CD8-positive, alpha-beta memory T cell (primary cell): ENCODE data around the gene SLC23A2. TPM values are rescaled to one million over a fixed set of nuclear protein-coding genes. Genes with fewer than 3 reads are reported as not detected.
A peak's percentile ranks its signal among the peaks of the same experiment; 100 is the strongest.

Source experiments
- CTCF ChIA-PET: fragments of 350-600 bp; sonication (Branson Sonifier 250); formaldehyde crosslinking; loops from one replicate; lab custom pipeline; 2021; ENCODE audit warnings: antibody characterized with exemption; lab: Charles Lee
- POLR2A ChIA-PET: fragments of 350-600 bp; sonication (Branson Sonifier 250); formaldehyde crosslinking; loops from one replicate; lab custom pipeline; 2021; ENCODE audit warnings: antibody characterized with exemption; lab: Charles Lee
- DNase-seq, 5 donors: peaks; one replicate each; pipeline versions ENCODE4 v3.0.0 to v3.0.0-alpha.2; 2020 to 2022; ENCODE audit warnings: mixed read lengths in 1 of 5
- H3K27ac ChIP-seq: one replicate; pipeline ENCODE4 v1.7.0; 2013; ENCODE audit warnings: low read depth, mild to moderate bottlenecking, low read length, moderate library complexity
- H3K27me3 ChIP-seq: 2 replicates; pipeline ENCODE4 v1.7.0; 2013; ENCODE audit warnings: low read length, mild to moderate bottlenecking; ENCODE audit not compliant: insufficient read depth, poor library complexity, severe bottlenecking
- H3K36me3 ChIP-seq: 2 replicates; pipeline ENCODE4 v1.7.0; 2013; ENCODE audit warnings: mild to moderate bottlenecking, low read length, moderate library complexity; ENCODE audit not compliant: insufficient read depth
- H3K4me1 ChIP-seq: 2 replicates; pipeline ENCODE4 v1.7.0; 2013; ENCODE audit warnings: mild to moderate bottlenecking, low read length, moderate library complexity; ENCODE audit not compliant: insufficient read depth
- H3K4me3 ChIP-seq: 2 replicates; pipeline ENCODE4 v1.7.0; 2013; ENCODE audit warnings: mild to moderate bottlenecking, low read length
- H3K9me3 ChIP-seq: 2 replicates; pipeline ENCODE4 v1.7.0; 2013; ENCODE audit warnings: mild to moderate bottlenecking, low read length
- H3K27ac Mint-ChIP-seq, 8 donors: one replicate each; pipeline ENCODE4 v1.8.0; 2020 to 2021; ENCODE audit warnings: mixed read lengths in 8 of 8, mild to moderate bottlenecking in 6 of 8, inconsistent platforms in 3 of 8, moderate library complexity in 3 of 8
- H3K27me3 Mint-ChIP-seq, 2 donors: one replicate each; pipeline ENCODE4 v1.8.0; 2020 to 2021; ENCODE audit warnings: mixed read lengths in 2 of 2, mild to moderate bottlenecking in 1 of 2, moderate library complexity in 1 of 2
- H3K36me3 Mint-ChIP-seq, 3 donors: one replicate each; pipeline ENCODE4 v1.8.0; 2020 to 2021; ENCODE audit warnings: mixed read lengths in 3 of 3, inconsistent platforms in 1 of 3, mild to moderate bottlenecking in 1 of 3
- H3K4me1 Mint-ChIP-seq, 3 donors: one replicate each; pipeline ENCODE4 v1.8.0; 2020 to 2021; ENCODE audit warnings: mixed read lengths in 3 of 3, inconsistent platforms in 1 of 3, mild to moderate bottlenecking in 1 of 3
- H3K4me3 Mint-ChIP-seq, 7 donors: one replicate each; pipeline ENCODE4 v1.8.0; 2020 to 2021; ENCODE audit warnings: mixed read lengths in 7 of 7, mild to moderate bottlenecking in 6 of 7, moderate library complexity in 4 of 7, inconsistent platforms in 2 of 7
- H3K9me3 Mint-ChIP-seq, 5 donors: one replicate each; pipeline ENCODE4 v1.8.0; 2020 to 2022; ENCODE audit warnings: mixed read lengths in 5 of 5, mild to moderate bottlenecking in 3 of 5, moderate library complexity in 2 of 5, inconsistent platforms in 1 of 5
- polyA plus RNA-seq: library from polyadenylated mRNA; unstranded; fragments of 300-500 nt; fragmentation: Illumina TruSeq; gene quantifications from one replicate; pipeline ENCODE4 v1.2.3, GENCODE V29; 2021
- total RNA-seq, 2 experiments: library from RNA; stranded (reverse); gene quantifications; one replicate each; pipeline ENCODE4 v1.2.3, GENCODE V29; 2021

The SLC23A2 gene
- total and polyA plus RNA-seq, 3 experiments from 2014 or later: 6.7 to 24.3 (median 20.6) TPM

DNA sequence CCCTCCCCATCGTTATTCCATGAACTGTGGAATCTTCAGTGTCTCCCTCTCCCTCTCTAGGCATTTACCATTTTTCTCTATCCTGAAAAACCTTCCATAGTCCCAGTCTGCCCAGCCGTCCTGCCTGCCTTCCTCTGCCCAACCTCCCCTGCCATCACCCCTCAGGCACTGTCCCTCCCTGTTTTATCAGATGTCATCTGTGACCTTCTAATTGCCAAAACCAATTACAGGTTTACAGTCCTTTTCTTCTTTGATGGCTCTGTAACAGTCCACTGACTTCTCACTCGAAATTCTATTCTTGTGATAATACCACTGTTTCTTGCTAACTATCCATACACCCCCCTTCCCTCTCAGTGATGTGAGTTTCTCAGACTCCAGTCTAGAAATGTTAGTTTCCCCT lies 2.3 kb upstream of the SLC23A2 start:
- peak overlapping the region in 3 of 8 donors; percentile 2 to 42 (median 4) for H3K27ac Mint-ChIP-seq
- Histone ChIP-seq H3K4me1 (peaks cover 21% of the 10 kb centered on the region), H3K9me3 (no peaks in the 10 kb centered on the region), H3K36me3 (no peaks in the 10 kb centered on the region), H3K27me3 (no peaks in the 10 kb centered on the region), H3K27ac (no peak overlapping the region), H3K4me3 (no peak overlapping the region)
- CTCF ChIA-PET: no interaction called here
- H3K4me1 Mint-ChIP-seq: peaks cover 27 to 32% (median 29%) of the 10 kb centered on the region in 3 donors
- POLR2A ChIA-PET: no interaction called here
- peak overlapping the region in 5 of 7 donors; percentile 6 to 82 (median 58) for H3K4me3 Mint-ChIP-seq
- peaks cover 0 to 9% (median 0%) of the 10 kb centered on the region in 3 donors for H3K36me3 Mint-ChIP-seq
- H3K27me3 Mint-ChIP-seq: no peaks in the 10 kb centered on the region
- DNase-seq: no peak
- no peaks in the 10 kb centered on the region for H3K9me3 Mint-ChIP-seq

DNA sequence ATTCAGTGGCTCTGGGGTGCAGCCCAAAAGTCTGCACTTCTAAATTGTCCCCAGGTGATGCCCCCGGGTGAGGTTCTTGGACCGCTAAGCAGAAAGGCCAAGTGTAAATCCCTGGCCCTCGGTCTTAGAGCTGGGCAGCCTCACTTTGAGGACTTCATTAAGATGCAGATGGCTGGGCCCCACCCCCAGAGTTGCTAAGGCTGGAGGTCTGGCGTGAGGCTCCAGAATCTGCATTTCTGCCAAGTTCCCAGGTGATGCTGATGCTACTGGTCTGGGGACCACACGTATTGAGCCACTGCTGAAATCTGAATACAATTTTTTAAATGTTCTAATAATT lies 735 bp upstream of the SLC23A2 start:
- H3K9me3 Mint-ChIP-seq: no peaks in the 10 kb centered on the region
- H3K27me3 ChIP-seq: no peaks in the 10 kb centered on the region
- peak overlapping the region; percentile 43 for H3K27ac ChIP-seq
- H3K4me3 ChIP-seq: no peak overlapping the region
- peak in 2 of 5 donors; percentile 0 to 48 for DNase-seq
- H3K9me3 ChIP-seq: no peaks in the 10 kb centered on the region
- H3K4me3 Mint-ChIP-seq: peak overlapping the region; percentile 79 to 98 (median 91)
- no peaks in the 10 kb centered on the region for H3K36me3 ChIP-seq
- ChIA-PET CTCF (no interaction called here), POLR2A (no interaction called here)
- peak overlapping the region in 7 of 8 donors; percentile 79 to 95 (median 88) for H3K27ac Mint-ChIP-seq
- no peaks in the 10 kb centered on the region for H3K27me3 Mint-ChIP-seq
- H3K36me3 Mint-ChIP-seq: peaks cover 0 to 9% (median 2%) of the 10 kb centered on the region in 3 donors
- H3K4me1 Mint-ChIP-seq: peaks cover 34 to 38% (median 38%) of the 10 kb centered on the region in 3 donors
- H3K4me1 ChIP-seq: peaks cover 17% of the 10 kb centered on the region

DNA sequence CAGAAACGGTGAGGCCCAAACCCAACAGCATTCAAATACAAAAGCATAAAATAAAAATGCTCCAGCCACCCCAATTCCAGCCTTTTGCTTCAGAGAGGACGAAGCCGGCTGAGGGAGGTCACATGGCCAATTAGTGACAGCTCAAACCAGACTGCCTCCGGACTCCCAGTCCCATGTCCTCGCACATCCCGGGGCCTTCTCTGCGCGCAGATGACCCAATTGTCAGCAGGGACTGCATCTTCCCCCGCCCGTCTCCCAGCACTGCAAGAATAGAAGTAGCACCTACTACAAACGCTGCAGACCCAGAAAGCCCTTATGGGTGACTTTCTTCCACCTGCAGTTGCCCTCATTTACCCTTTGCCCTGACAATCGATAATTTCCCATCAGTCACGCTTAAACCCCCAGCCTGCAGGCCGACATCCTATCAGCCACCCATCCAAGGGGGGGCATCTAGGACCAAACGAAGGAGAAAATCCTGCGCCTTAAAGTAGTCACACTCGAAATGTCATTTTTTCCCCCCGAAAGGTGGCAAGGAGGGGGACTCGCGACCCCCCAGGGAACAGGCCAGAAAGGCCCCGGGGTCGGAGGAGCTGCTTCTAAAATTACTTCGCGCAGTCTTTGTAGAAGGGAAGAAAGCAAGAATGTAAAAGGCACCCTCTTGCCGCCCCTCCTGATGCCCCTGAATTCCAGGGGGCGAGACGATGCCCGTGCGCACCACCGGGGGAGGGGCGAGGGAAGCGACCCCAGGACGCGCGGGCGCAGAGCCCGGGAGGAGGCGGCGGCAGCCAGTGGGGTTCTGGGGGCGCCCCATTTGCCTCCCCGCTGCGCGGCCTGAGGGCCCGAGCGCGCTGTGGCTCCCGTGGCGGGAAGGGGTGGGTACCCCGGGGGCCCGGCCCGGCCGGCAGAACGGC lies 792 bp downstream of the SLC23A2 start:
- Histone ChIP-seq H3K9me3 (no peaks in the 10 kb centered on the region), H3K27me3 (no peaks in the 10 kb centered on the region), H3K36me3 (no peaks in the 10 kb centered on the region), H3K4me1 (peaks cover 17% of the 10 kb centered on the region), H3K4me3 (peak overlapping the region; percentile 89), H3K27ac (no peak overlapping the region)
- H3K27me3 Mint-ChIP-seq: no peaks in the 10 kb centered on the region
- H3K36me3 Mint-ChIP-seq: peaks cover 0 to 9% (median 2%) of the 10 kb centered on the region in 3 donors
- peak overlapping the region; percentile 31 to 92 (median 76) for H3K27ac Mint-ChIP-seq
- ChIA-PET CTCF (interaction anchor here (1.0 kb wide), 1 partner anchor 101 kb away, joined by 3 read pairs; no protein-coding TSS in a partner anchor), POLR2A (interaction anchor here (1.2 to 1.8 kb wide), 2 partner anchors 38 to 56 kb away, joined by 4 to 5 read pairs; no protein-coding TSS in a partner anchor)
- H3K4me1 Mint-ChIP-seq: peaks cover 37 to 48% (median 43%) of the 10 kb centered on the region in 3 donors
- H3K4me3 Mint-ChIP-seq: peak overlapping the region; percentile 88 to 96 (median 91)
- H3K9me3 Mint-ChIP-seq: no peaks in the 10 kb centered on the region
- DNase-seq: peak in 4 of 5 donors; percentile 6 to 56 (median 28)

- peak overlapping the region in 7 of 8 donors; percentile 31 to 97 (median 88) for H3K27ac Mint-ChIP-seq
- no peak for DNase-seq
- CTCF ChIA-PET: no interaction called here
- no peaks in the 10 kb centered on the region for H3K9me3 Mint-ChIP-seq
- peak overlapping the region; percentile 88 to 96 (median 91) for H3K4me3 Mint-ChIP-seq
- H3K4me1 Mint-ChIP-seq: peaks cover 44 to 55% (median 50%) of the 10 kb centered on the region in 3 donors
- H3K27me3 Mint-ChIP-seq: no peaks in the 10 kb centered on the region
- no peaks in the 10 kb centered on the region for H3K9me3 ChIP-seq
- POLR2A ChIA-PET: interaction anchor here (1.2 to 1.8 kb wide), 2 partner anchors 38 to 57 kb away, joined by 4 to 5 read pairs; no protein-coding TSS in a partner anchor
- H3K4me1 ChIP-seq: peaks cover 17% of the 10 kb centered on the region
- peaks cover 0 to 10% (median 2%) of the 10 kb centered on the region in 3 donors for H3K36me3 Mint-ChIP-seq
- H3K27ac ChIP-seq: no peak overlapping the region
- H3K4me3 ChIP-seq: peak overlapping the region; percentile 89
- H3K27me3 ChIP-seq: no peaks in the 10 kb centered on the region
- no peaks in the 10 kb centered on the region for H3K36me3 ChIP-seq
These were observed 1.5 kb downstream of the SLC23A2 start for GRCh38 chr20:4999788-5000187.

GRCh38 chr20:4998160-4998651 lies 3.1 kb downstream of the SLC23A2 start:
- no peak overlapping the region for H3K4me3 ChIP-seq
- ChIA-PET CTCF (interaction anchor here (0.7 kb wide), 1 partner anchor 138 kb away, joined by 3 read pairs; no protein-coding TSS in a partner anchor), POLR2A (no interaction called here)
- no peaks in the 10 kb centered on the region for H3K36me3 ChIP-seq
- peaks cover 0 to 10% (median 2%) of the 10 kb centered on the region in 3 donors for H3K36me3 Mint-ChIP-seq
- peaks cover 17% of the 10 kb centered on the region for H3K4me1 ChIP-seq
- H3K4me1 Mint-ChIP-seq: peaks cover 44 to 63% (median 56%) of the 10 kb centered on the region in 3 donors
- H3K27ac ChIP-seq: no peak overlapping the region
- DNase-seq: no peak
- H3K9me3 Mint-ChIP-seq: no peaks in the 10 kb centered on the region
- no peaks in the 10 kb centered on the region for H3K27me3 Mint-ChIP-seq
- H3K27ac Mint-ChIP-seq: peak overlapping the region in 1 of 8 donors; percentile 74
- no peaks in the 10 kb centered on the region for H3K27me3 ChIP-seq
- no peaks in the 10 kb centered on the region for H3K9me3 ChIP-seq
- H3K4me3 Mint-ChIP-seq: peak overlapping the region in 6 of 7 donors; percentile 22 to 82 (median 41)

- Mint-ChIP-seq H3K36me3 (peaks cover 0 to 10% (median 2%) of the 10 kb centered on the region in 3 donors), H3K27me3 (no peaks in the 10 kb centered on the region), H3K27ac (no peak overlapping the region), H3K4me1 (peaks cover 44 to 63% (median 56%) of the 10 kb centered on the region in 3 donors), H3K9me3 (no peaks in the 10 kb centered on the region), H3K4me3 (peak overlapping the region in 1 of 7 donors; percentile 68)
- CTCF ChIA-PET: interaction anchor here (1.3 kb wide), 1 partner anchor 104 kb away, joined by 4 read pairs; no protein-coding TSS in a partner anchor
- no peak overlapping the region for H3K27ac ChIP-seq
- peaks cover 17% of the 10 kb centered on the region for H3K4me1 ChIP-seq
- POLR2A ChIA-PET: no interaction called here
- no peaks in the 10 kb centered on the region for H3K36me3 ChIP-seq
- H3K9me3 ChIP-seq: no peaks in the 10 kb centered on the region
- H3K27me3 ChIP-seq: no peaks in the 10 kb centered on the region
- DNase-seq: no peak
- H3K4me3 ChIP-seq: no peak overlapping the region
These were observed 4.1 kb downstream of the SLC23A2 start for GRCh38 chr20:4997222-4997621.

DNA sequence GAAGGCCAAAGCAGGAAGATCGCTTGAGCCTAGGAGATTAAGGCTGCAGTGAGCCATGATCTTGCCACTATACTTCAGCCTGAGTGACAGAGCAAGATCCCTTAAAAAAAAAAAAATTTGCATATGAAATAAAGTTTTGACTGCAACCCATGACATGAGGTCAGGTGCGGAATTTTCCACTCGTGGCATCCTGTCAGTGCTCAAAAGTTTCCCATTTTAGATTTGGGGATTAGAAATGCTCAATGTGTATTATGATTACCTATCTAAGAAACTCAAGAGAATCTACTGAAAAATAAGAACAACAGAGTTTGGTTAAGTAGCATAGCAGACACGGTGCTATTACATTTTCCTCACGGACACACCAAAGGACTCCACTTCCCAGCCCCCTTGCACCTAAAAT lies 11.7 kb downstream of the SLC23A2 start:
- Mint-ChIP-seq H3K4me3 (no peak overlapping the region), H3K27me3 (no peaks in the 10 kb centered on the region), H3K4me1 (peaks cover 13 to 44% (median 32%) of the 10 kb centered on the region in 3 donors), H3K27ac (peak overlapping the region in 4 of 8 donors; percentile 4 to 58 (median 16)), H3K36me3 (peaks cover 0 to 9% (median 6%) of the 10 kb centered on the region in 3 donors), H3K9me3 (no peaks in the 10 kb centered on the region)
- ChIA-PET POLR2A (no interaction called here), CTCF (no interaction called here)
- H3K27ac ChIP-seq: no peak overlapping the region
- H3K9me3 ChIP-seq: no peaks in the 10 kb centered on the region
- no peak for DNase-seq
- no peaks in the 10 kb centered on the region for H3K4me1 ChIP-seq
- H3K27me3 ChIP-seq: no peaks in the 10 kb centered on the region
- H3K4me3 ChIP-seq: no peak overlapping the region
- no peaks in the 10 kb centered on the region for H3K36me3 ChIP-seq
